ENCODE measurements around the gene FTCD.

The FTCD gene

DNA sequence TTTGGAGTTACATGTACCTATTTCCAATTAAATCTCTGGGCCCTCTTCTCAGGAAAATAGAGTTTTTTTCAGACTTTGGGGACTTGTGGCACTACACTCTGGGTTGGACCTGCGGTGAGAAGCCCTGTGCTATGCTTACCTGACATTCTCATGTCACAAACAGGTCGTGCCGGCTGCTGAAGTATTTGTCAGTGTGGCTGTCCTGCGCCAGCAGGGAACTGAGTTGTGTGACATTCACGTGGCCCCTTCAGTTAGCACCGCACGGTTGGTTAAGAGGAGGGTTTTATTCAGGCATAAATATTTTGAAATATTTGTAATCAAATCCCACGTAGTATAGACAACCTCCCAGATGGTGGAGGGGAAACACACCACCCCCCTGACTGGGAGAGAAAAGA is 63.8 kb downstream of the FTCD start:
- DNase-seq, result no peak

DNA sequence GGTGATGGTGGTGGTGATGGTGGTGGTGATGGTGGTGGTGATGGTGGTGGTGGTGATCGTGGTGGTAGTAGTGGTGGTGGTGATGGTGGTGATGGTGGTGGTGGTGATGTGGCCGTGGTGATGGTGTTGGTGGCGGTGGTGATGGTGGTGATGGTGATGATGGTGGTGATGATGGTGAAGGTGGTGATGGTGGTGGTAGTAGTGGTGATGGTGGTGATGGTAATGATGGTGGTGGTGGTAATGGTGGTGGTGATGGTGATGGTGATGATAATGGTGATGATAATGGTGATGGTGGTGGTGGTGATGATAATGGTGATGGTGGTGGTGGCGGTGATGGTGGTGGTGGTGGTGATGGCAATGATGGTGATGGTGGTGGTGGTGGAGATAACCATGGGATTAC is 64.3 kb downstream of the FTCD start:
- DNase-seq, result no peak

DNA sequence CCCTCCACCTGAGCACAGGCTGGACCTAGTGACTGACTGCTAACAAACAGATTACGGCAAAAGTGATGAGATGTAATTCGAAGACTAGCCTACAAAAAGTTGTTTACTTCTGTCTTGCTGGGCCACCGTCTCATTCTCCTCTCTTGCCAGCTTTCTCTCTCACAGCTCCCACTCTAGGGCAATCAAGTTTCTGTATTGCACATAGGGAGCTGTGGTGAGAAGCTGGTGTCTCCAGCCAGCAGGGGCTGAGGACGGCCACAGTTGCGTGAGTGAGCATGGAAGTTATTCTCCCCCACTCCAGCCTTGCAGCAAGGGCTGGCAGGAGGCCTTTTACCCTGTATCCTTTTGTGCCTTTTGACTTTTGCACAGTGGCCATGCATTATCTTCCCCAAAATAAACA is 66.1 kb downstream of the FTCD start:
- DNase-seq, result no peak

DNA sequence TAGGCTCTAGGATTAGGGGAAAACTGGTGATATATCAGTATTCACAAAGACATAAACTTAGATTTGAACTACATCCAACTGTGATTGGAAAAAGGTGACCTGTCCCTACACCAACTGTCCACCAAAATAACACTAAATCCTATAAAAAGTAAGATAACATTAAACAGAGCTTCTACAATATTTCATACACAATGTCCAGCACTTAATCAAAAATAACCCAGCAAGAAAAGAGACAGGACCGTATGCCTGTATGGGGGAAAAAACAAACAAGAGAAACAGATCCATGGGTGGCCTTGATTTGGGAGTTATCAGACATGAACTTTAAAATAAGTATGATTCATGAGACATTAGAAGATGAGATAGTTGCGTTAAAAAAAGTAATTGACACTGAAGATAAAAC is 67.2 kb downstream of the FTCD start:
- DNase-seq, result no peak

DNA sequence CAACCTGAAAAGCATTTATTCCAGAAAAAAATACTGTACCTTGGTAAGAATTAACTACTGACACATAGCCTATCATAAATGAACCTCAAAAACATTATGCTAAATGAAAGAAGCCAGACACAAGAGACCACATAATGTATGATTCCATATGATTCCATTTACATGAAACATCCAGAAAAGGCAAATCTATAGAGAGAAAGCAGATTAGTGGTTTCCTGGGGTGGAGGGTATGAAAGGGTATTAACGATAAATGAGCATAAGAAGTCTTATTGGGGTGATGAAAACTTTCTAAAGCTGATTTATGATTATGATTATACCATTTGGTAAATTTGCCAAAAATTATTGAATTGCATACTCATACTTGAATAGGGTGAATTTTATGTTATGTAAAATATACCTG is 67.7 kb downstream of the FTCD start:
- DNase-seq, result no peak
